ENCODE measurements around the gene TAGLN2.

TAGLN2 gene

DNA sequence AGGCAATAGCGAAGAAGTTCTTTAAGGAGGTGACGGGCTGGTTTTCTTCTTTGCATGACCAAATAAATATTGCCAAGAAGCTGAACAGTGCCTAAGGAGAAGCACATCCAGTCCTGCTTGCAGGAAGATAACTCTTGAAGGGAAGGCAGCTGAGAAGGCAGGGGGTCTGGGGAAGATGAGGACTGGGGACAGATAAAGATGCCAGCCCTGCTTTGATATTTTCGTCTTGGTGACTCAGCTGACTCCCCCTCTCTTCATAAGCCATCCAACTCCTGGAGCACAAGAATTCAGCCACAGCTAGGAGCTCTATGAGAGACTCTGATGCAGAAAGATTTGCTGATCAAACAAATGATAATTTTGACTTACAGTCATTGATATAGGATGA is 28.8 kb downstream of the TAGLN2 start:
- DNase-seq: no peak

DNA sequence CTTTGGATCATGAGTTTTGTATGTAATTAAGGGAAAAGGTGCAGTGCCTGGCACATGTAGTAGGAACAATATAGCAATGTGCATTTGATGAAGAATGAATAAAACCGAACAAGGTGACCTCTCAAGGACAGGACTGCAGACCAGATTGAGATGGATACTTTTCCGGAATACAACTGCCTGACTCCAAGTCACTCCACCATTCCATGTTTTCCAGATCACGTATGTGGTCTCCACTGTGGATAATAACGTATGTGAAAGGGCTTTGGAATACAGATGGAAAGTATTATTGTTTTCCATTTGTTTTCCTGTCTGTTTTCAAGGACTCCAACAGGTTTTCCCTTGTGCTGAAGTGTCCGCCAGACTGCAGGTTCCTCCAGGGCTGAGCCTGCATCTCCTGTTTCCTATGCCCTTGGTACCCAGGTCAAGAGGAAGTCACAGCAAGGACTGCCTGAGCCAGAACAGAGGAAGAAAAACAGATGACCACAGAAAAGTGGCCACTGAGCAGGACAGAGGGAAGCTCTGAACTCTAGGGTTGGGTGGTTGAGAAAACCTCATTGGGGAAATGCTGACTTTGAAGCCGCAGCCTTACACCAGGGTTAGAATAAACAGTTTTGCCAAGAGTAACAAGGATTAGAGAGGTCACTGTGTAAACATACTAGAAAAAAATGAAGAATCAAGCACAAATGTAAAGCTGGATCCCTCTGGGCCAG is 29.3 kb downstream of the TAGLN2 start:
- no peak for DNase-seq

DNA sequence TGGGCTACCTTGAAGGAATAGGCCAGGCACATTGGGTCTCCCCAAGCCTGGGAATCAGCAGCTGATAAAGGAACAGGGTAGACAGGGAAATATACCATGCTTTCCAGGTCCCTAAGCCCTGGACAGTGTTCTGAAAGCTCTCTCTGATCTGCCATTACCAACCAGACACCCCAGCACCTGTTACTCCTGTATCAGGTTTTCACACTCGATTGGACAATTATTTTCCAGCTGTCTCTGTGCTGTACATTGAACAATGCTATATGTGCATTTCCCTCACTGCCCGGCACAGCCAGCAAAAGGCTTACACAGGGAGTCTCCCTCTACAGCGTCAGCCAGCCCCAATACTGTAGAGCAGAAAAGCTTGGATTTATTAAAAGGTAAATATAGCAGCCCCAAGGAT is 30.0 kb downstream of the TAGLN2 start:
- DNase-seq: no peak

DNA sequence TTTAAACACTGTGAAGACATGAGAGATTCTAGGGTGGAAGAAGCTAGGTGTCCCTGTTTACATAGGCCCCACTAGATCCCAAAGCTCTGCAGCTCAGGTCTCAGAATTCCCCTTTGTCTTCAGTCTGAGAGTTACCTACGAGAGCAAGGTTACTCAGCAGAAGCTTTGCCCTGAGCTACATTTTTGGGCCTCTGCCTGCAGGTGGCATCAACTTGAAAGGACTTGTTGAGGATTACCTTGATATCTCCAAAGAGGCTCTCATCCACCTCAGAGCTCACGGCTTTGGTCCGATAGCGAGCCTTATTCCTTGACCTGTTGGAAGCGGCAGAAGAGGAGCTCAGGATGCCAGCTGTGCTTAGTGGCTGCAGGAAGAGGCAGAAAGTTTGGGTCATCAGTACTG is 32.4 kb downstream of the TAGLN2 start:
- DNase-seq: no peak

DNA sequence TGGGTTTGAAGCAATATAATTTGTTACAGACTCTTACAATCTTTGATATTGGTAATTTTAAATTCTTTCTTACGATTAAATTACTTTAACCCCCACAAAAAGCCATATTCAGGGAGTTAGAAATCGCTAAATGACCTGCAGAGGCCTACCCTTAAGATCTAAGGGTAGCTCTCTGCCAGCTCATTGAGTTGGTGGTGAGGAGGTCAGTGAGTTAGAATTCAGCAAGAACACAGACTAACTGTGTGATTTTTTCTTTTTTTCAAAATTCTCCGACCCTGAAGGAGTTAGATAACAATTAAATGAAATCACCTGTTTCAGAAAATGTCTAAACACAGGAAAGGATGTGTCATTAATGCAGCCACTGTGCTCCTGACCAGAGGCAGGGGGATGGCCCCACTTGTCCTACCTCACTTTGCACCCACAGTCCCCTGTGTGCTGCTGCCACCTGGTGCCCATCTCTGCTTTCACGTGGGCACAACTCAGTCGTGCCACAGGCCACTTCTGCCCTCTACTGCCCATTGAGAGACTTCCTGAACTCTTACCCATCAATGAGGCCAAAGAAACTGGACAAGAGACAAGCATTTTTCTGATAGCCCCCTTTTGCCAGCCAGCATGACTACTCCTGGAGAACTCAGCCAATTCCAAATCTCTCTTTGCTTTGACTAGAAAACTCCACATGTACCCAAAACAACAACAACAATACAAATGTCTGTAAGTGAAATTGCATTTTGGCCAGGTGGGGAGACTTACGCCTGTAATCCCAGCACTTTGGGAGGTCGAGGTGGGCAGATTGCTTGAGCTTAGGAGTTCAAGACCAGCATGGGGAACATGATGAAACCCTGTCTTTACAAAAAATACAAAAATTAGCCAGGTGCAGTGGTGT is 33.8 kb downstream of the TAGLN2 start:
- DNase-seq: peak; percentile 78

DNA sequence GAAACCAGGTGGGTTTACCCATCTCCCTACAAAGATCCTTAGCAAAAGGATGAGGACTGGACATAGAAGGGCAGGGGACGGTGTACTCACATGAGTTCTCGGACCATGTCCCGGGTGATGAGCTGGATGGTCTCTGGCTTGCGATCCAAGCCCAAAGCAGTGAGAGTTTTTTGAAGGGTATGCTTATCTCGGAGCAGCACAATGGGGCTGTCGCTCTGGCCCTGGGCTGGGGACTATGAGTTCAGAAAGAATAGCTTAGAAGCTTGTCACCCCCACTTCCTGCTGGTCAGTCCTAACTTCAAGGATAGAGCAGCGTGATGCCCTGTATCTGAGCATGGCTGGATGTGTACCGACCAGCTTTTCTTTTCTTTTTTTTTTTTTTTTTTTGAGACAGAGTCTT is 34.9 kb downstream of the TAGLN2 start:
- DNase-seq: no peak

DNA sequence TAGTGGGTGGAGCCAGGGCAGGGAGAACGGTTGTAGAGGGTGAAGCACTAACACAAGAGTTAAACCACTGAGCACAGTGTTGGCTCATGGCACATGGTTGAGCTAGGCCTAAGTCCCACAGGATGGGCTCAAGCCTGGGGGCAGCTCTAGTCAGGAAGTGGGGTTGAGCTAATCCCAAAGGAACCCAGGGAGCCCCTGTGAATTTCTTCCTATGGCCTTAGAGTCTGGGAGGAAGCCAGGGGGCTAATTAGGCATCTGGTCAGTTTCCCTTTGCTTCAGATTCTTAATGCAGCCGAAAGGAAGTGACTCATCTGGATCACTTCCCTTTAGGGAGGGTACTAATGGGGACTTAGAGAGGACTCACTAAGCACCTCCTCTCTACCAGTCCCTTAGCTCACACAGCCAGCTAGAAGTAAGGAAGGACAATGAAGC is 35.5 kb downstream of the TAGLN2 start:
- no peak for DNase-seq

DNA sequence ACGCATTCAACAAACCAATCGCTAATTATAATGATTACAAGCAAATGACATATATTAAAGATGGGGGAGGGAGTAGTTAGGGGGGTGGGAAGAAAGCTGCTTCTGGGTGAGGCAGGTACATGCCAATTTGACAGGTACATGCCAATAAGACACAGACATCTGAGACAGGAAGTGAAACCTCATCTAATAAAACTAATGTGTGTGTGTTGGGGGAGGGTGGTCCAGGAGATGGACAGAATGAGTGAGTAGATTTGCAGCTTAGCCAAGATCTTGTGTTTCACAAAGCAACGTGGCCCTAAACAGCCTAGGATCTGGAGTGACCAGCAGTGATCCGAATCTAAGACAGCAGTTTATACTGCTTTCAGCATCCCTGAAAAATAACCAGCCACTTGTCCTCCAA is 36.1 kb downstream of the TAGLN2 start:
- DNase-seq: no peak

DNA sequence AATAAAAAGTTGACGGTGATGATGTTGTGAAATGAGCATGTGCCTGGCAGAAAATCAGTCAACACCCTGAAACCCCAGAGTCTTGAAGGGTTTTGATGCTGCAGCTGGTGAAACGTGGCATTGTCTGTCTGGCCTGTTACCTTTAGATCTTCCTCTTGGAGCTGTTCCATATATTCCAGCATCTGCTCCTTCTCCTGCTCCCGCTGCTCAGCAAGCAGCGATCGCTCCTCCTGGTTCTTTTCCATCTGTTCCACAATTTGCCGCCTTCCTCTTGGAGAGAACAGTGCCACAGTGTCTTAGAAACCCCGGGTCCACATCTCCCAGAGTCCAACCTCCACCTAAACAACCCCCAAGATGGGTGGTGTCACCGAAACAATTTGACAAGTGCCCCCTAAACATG is 41.0 kb downstream of the TAGLN2 start:
- DNase-seq: no peak

DNA sequence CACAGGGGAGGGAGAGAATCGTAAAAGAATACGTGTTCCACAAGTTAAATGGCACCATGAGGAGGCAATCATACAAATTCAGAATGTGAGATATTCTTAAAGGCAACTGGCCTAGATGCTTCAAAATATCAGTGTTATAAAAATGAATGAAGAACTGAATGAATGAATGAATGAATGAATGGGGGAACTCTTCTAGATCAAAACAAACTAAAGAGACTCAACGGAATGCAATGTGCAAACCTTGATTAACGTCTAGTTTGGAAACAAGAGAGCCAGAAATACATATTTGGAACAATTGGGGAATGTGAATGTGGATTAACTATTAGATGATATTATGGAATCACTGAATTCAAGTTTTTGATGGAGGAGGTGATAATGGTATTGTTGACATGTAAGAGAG is 42.2 kb downstream of the TAGLN2 start:
- no peak for DNase-seq

DNA sequence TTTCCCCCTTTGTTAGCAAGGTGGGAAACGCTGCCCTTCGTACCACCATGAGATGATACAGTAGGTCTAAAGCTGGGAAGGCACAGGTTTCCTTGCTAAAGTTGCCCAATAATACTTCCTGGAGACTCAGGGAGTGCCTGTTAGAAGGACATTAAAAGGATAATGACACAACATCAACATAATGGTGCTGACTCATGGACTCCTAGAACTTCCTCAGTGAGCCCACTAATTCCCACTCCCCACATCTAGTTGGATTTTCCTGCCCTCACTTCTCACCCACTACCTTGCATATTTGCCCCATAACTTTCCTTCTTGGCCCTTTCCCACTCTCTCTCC is 42.8 kb downstream of the TAGLN2 start:
- no peak for DNase-seq

DNA sequence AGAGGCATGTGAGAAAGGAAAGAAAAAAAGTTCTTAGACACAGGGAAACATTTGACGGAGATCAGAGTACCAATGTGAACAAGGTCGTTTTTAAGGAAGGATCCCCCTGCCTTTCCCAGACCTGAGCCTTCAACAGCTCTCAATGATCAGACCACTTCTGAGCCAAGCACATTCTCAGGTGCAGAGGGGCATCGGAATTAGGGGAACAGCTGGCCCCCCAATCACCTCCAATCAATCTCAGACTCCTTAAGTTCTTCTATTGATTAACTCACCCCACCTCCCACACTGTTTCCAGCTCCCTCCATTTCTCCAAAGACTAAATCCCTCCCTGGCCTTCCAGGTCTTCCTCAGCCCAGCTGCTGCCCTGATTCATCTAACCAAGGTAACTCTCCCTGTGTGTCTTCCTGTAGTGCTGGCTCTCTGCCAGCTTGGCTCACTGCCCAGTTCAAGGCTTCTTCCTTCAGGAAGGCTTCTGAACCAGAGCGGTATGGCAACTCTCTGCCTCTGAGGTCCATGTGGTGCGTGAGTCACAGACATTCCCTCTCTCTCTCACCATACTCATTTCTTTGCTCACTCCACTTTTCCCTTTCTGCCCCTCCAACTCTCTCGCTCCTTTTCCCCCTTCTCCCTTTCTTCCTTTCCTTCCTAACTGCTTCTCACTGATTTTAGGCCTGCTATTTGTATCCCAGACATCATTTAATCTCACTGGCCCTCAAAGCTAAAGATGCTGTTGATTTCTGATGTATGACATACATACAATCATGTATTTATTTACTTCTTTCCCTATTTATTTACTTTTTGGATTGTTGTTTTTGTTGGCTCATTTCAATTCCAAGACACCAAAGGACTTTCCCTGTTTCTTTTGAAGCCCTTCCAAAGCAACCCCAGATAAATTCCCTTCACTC is 43.4 kb downstream of the TAGLN2 start:
- DNase-seq: no peak

DNA sequence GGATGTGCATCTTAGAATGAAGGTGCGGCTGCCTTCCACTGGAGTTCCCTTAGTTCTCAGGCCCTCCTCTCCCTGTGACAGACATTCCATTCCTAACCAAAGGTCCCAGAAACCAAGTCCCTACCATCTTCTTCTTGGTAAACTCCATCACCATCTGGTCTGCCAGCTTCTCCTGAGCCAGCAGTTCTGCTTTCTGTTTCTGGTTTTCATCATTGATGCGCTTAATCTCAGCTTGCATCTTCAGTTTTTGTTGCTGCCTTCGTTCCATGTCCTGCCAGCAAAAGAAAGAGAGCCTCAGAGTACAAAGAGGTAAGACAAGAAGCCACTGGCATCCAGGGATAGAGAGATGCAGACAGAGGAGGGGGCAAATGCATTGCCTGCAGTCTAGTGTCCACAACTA is 44.9 kb downstream of the TAGLN2 start:
- no peak for DNase-seq

DNA sequence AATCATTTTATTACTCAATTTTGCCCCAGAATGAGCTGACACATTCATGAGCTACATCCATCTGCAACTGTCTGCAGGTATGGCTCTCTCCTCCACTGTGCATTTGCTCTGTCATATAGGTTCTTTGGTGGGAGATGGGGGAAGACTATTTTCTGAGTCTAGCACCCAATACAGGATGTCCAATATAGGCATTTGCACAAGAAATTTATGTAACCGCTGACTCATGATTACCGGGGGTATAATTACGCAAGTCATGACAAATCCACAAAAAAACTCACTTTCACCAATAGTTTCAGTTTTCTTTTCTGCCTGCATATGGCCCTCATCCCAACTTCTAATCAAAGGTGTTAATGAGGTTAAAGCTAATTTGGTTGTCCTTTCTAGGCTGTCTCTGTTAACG is 45.3 kb downstream of the TAGLN2 start:
- no peak for DNase-seq

DNA sequence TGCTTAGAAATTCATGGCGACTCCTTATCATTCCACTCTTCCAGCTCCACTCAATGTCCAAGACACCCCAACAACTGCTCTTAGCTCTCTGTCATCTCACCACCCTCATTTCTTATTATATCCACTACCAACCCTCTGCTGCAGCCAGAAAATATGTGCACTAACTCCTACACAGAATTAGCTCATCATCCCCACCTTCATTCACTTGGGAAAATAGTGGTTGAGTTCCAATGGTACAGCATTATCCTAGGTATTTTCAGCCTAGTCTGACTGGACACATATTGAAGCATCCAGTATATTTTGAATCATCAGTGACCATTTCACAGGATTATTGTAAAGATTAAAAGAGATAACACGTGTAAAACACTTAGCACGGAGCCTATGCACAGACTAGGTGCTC is 46.2 kb downstream of the TAGLN2 start:
- DNase-seq: no peak

DNA sequence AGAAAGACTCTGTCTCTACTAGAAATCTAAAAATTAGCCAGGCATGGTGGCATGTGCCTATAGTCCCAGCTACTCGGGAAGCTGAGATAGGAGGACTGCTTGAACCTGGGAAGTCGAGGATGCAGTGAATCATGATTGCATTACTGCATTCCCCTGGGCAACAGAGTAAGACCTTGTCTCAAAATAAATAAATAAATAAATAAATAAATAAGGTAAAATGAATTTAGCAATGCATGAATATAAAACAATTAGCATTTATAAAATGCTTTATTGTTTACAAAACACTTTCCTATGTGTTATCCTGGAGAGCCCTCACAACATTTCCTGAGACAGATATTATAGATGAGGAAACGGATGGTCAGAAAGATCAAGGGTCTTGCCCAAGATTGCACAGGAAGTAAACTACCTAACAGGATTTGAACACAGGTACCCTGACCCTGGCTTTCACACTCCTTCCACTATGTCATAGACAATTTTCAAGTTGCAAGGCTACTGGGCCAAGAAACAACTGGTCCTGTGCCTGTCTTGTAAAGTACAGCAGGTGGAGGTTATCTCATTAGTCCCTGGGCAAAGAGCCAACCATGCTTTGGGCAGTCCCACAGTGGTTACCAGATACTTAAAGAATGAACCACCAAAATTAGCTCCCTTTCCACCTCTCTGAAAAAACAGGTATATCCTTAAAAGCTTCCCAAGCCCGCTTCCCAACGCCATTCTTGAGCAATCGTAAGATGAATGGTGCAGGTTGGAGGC is 47.4 kb downstream of the TAGLN2 start:
- no peak for DNase-seq

DNA sequence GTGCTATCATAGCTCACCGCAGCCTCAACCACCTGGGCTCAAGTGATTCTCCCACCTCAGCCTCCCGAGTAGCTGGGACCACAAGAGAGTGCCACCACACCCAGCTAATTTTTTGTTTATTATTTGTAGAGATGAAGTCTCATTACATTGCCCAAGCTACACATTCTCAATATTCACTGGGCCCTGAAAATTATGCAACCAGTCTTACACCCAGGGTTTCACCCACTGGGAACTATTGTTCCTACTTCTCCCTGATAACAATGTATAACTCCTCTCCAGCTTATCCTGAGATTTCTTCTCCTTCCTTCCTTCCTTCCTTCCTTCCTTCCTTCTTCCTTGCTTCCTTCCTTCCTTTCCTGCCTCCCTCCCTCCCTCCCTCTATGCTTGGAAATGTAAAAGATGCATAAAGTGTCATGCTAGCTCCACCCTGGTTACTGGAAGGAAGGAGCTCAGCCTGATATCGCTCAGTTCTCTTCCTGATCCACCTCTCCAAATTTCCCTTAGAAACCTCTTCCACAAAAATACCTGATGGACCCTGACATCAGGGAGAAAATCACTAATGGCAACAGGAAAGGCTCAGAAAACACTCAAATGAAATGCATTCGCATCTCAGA is 51.7 kb downstream of the TAGLN2 start:
- no peak for DNase-seq

DNA sequence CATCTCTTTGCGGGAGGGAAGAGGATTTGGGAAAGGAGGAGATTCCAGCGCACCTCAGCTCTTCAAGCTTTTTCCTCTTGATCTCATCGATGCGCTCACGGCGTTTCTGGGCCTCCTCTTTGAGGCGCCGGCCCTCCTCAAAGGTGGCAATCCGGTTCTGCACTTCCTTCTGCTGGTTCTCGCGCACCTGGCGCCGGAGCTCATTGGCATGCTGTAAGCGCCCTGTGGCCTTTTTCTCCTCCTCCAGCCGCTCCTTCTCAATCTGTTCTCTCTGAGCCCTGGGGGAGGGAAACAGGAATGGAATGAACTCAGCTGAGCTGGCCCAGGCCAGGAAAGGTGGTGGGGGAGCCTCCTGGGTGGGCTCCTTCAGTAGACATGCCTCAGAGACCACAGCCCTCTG is 52.4 kb downstream of the TAGLN2 start:
- DNase-seq: no peak

DNA sequence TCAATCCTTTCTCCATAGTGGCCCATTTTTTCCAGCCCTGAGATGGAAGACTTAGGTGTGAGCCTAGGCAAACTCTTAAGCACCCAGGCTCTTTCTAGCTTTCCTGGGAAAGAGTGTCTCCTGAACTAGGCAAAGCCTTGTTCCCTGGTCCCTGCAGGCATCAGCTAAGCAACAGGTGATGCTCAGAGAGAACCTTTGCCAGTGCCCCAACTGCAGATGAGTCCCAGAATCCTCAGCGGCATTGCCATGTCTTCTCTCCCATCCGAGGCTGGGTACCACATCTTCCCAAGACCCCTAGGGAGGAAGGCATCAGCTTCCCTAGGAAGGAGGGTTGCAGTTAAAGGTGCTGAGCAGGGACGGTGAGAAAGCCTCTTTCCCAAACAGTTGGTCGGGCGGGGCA is 54.6 kb downstream of the TAGLN2 start:
- no peak for DNase-seq

DNA sequence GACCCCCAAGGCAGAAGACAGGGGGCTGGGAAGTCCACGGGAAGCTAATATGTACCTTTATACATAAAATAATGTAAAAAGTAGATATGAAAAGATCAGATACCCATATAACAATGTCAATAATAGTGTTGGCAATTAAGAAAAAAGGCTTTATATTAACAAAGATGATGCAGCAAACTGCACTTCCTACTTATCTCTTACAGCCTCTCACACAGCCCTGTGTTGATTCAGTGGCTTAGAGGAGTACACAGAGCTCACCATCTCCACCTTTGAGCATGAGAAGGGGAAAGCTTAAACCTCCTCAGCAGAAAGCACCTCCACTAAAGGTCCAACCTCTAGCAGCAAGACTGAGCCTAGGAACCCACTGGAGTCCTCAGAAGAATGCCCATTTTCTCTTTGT is 55.7 kb downstream of the TAGLN2 start:
- DNase-seq: no peak

DNA sequence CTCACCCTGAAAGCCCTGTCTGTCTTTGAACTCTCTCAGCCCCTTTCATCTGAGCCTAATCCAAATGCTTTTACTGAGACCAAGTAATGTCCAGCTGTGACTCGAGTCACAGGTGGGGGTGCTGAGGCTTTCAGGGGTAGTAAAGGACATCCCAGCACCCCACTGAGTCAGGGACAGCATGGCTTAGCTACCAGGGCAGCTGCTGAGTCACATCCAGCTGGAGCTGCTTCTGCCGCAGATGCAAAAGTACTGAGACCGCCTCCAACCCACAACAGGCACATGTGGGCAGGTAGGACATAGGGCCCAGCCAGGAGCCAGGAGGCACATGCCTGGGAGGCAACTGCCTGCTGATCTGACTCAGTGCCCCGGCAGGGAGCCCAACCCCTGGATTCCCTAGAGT is 56.1 kb downstream of the TAGLN2 start:
- DNase-seq: no peak

DNA sequence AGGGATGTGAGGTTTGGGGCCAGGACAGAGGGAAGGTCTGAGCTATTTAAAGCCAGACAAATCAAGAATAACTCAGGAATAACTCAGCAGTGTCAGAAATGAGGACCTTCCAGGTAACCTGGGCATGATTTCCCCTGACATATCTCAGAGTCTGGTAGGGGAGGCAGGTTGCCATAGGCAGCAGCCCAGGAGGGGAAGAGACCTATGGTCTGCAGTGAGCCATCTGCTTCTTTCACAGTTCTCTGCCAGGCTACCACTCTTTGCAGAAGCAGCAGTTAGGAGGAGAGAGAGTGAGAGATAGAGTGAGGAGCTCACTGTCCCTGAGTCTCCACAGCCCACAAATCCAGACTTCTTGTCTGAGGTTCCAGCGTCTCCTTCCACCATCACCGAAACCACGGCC is 56.5 kb downstream of the TAGLN2 start:
- no peak for DNase-seq
